GM12878 (cell line): ENCODE measurements around the gene CALHM4. TPM values are rescaled to one million over a fixed set of nuclear protein-coding genes. Genes with fewer than 3 reads are reported as not detected.

Experiments used
- ATAC-seq: fragments of 200-7000 bp; cut with Tn5 transposase; 3 replicates; pipeline ENCODE4 v1.9.1; 2020; ENCODE audit warnings: mild to moderate bottlenecking, moderate library complexity
- Bru-seq: library from RNA; stranded (reverse); fragments of 400-500 nt; gene quantifications from one replicate; lab custom pipeline; 2021; lab: Mats Ljungman, UMichigan
- BruChase-seq, 2 experiments: library from RNA; stranded (reverse); fragments of 400-500 nt; gene quantifications; one replicate each; lab custom pipeline; 2021; lab: Mats Ljungman, UMichigan
- BruUV-seq: library from RNA; stranded (reverse); fragments of 400-500 nt; replicated peaks from 2 replicates; lab custom pipeline; 2021; lab: Mats Ljungman, UMichigan
- CTCF ChIA-PET: fragments of 300-600 bp; sonication (Branson Sonifier 250); formaldehyde crosslinking; extraction: SDS; loops from one replicate; lab custom pipeline; 2021; ENCODE audit warnings: inconsistent platforms; lab: Yijun Ruan, JAX
- POLR2A ChIA-PET: fragments of 350-600 bp; formaldehyde crosslinking; extraction: SDS; loops from one replicate; lab custom pipeline; 2021; ENCODE audit warnings: inconsistent platforms; lab: Charles Lee
- RAD21 ChIA-PET: fragments of 300-600 bp; sonication (Branson Sonifier 250); formaldehyde crosslinking; loops from one replicate; lab custom pipeline; 2023; ENCODE audit warnings: antibody characterized with exemption; ENCODE audit not compliant: unreplicated experiment; lab: Charles Lee
- SMC1A ChIA-PET: fragments of 300-600 bp; sonication (Branson Sonifier 250); formaldehyde crosslinking; loops from one replicate; lab custom pipeline; 2023; ENCODE audit not compliant: unreplicated experiment, uncharacterized antibody; lab: Charles Lee
- DNase-seq: peaks from one replicate; pipeline ENCODE4 v3.0.0-alpha.2; 2011; ENCODE audit warnings: low read depth, low spot score
- FAIRE-seq: peaks from 3 replicates; lab custom pipeline; 2011; peaks lifted over from hg19 to GRCh38; lab: Jason Lieb, UNC
- H2AFZ ChIP-seq: 2 replicates; pipeline ENCODE4 v1.6.0; 2011; ENCODE audit warnings: low read depth, low read length, control low read depth; ENCODE audit not compliant: control insufficient read depth
- H3K27ac ChIP-seq: 2 replicates; pipeline ENCODE4 v1.5.1; 2011; ENCODE audit warnings: control low read depth; ENCODE audit not compliant: control insufficient read depth, insufficient read depth
- H3K27me3 ChIP-seq, 2 experiments: replicated peaks in 1 of 2; 2 replicates each; pipeline versions ENCODE4 v1.6.0 to v1.6.1; 2011; ENCODE audit warnings: low read length in 1 of 2; ENCODE audit not compliant: control insufficient read depth in 2 of 2, insufficient read depth in 2 of 2
- H3K36me3 ChIP-seq, 2 experiments: 2 replicates each; pipeline ENCODE4 v1.5.1; 2011; ENCODE audit warnings: low read length in 1 of 2; ENCODE audit not compliant: control insufficient read depth in 2 of 2, insufficient read depth in 2 of 2
- H3K4me1 ChIP-seq: 2 replicates; pipeline ENCODE4 v1.6.1; 2011; ENCODE audit warnings: mild to moderate bottlenecking, low read length, moderate library complexity, mixed read lengths; ENCODE audit not compliant: control insufficient read depth, insufficient read depth
- H3K4me2 ChIP-seq: 2 replicates; pipeline ENCODE4 v1.6.0; 2011; ENCODE audit warnings: control low read depth; ENCODE audit not compliant: control insufficient read depth, insufficient read depth
- H3K4me3 ChIP-seq: fragments of 200-600 bp; sonication (generic); 2 replicates; pipeline ENCODE4 v1.5.1; 2016
- H3K79me2 ChIP-seq: 2 replicates; pipeline ENCODE4 v1.6.0; 2011; ENCODE audit warnings: low read length; ENCODE audit not compliant: control insufficient read depth, insufficient read depth
- H3K9ac ChIP-seq: 2 replicates; pipeline ENCODE4 v1.8.0; 2011; ENCODE audit warnings: low read length, control low read depth, mixed read lengths; ENCODE audit not compliant: control insufficient read depth, insufficient read depth
- H3K9me3 ChIP-seq: replicated peaks from 3 replicates; pipeline ENCODE4 v1.5.1; 2011; ENCODE audit warnings: mild to moderate bottlenecking, low read length; ENCODE audit not compliant: control insufficient read depth, insufficient read depth
- H4K20me1 ChIP-seq: 2 replicates; pipeline ENCODE4 v1.6.0; 2011; ENCODE audit not compliant: control insufficient read depth, insufficient read depth
- CHD4 ChIP-seq: fragments of 200-600 bp; sonication (generic); IDR thresholded peaks from 2 replicates; pipeline ENCODE4 v1.6.1; 2016; ENCODE audit warnings: mild to moderate bottlenecking
- CREB1 ChIP-seq: IDR thresholded peaks from 2 replicates; pipeline ENCODE4 v1.6.1; 2012; ENCODE audit warnings: low read depth, mild to moderate bottlenecking, inconsistent platforms
- E2F4 ChIP-seq: IDR thresholded peaks from 2 replicates; pipeline ENCODE4 v1.6.1; 2012; ENCODE audit warnings: low read depth, low read length, improper control_type of control experiment
- GABPA ChIP-seq: IDR thresholded peaks from 2 replicates; pipeline ENCODE4 v1.6.1; 2014; ENCODE audit warnings: antibody characterized with exemption, low read depth, mild to moderate bottlenecking, inconsistent platforms
- HDAC2 ChIP-seq: fragments of 200-600 bp; sonication (generic); IDR thresholded peaks from 2 replicates; pipeline ENCODE4 v1.6.1; 2017
- HSF1 ChIP-seq: fragments of 150-350 bp; IDR thresholded peaks from 2 replicates; pipeline ENCODE4 v1.6.1; 2014; ENCODE audit warnings: mild to moderate bottlenecking, low read depth, low read length
- MYC ChIP-seq: IDR thresholded peaks from 2 replicates; pipeline ENCODE4 v1.6.1; 2011; ENCODE audit warnings: mild to moderate bottlenecking, low read length, moderate library complexity, inconsistent platforms; ENCODE audit not compliant: insufficient read depth, insufficient replicate concordance, insufficient read length, severe bottlenecking
- NFIC ChIP-seq: IDR thresholded peaks from 2 replicates; pipeline ENCODE4 v1.6.1; 2012; ENCODE audit warnings: low read depth, mild to moderate bottlenecking, inconsistent platforms, low read length, moderate library complexity
- NR2F1 ChIP-seq: fragments of 450-650 bp; conservative IDR thresholded peaks from 2 replicates; pipeline ENCODE4 v1.6.1; 2017; ENCODE audit warnings: mild to moderate bottlenecking
- POU2F2 ChIP-seq: IDR thresholded peaks from 3 replicates; pipeline ENCODE4 v1.6.1; 2011; ENCODE audit warnings: low read depth, mild to moderate bottlenecking, low read length, borderline replicate concordance
- RB1 ChIP-seq: fragments of 450-650 bp; formaldehyde crosslinking; IDR thresholded peaks from 2 replicates; pipeline ENCODE4 v1.6.1; 2017; ENCODE audit warnings: mild to moderate bottlenecking, borderline replicate concordance
- SIX5 ChIP-seq: IDR thresholded peaks from 2 replicates; pipeline ENCODE4 v1.6.1; 2011; ENCODE audit warnings: mild to moderate bottlenecking, low read depth, low read length, moderate library complexity; ENCODE audit not compliant: severe bottlenecking
- SKIL ChIP-seq: fragments of 450-650 bp; IDR thresholded peaks from 2 replicates; pipeline ENCODE4 v1.6.1; 2017; ENCODE audit warnings: mild to moderate bottlenecking, low read depth, inconsistent platforms; ENCODE audit not compliant: poor library complexity, severe bottlenecking
- SP1 ChIP-seq: IDR thresholded peaks from one replicate; pipeline ENCODE4 v1.6.1; 2011; ENCODE audit warnings: low read depth, low read length
- SPI1 ChIP-seq: IDR thresholded peaks from 2 replicates; pipeline ENCODE4 v1.6.1; 2011; ENCODE audit warnings: low read depth, mild to moderate bottlenecking, low read length, moderate library complexity, borderline replicate concordance; ENCODE audit not compliant: insufficient read depth
- SUPT20H ChIP-seq: IDR thresholded peaks from 2 replicates; pipeline ENCODE4 v1.6.1; 2011; ENCODE audit warnings: low read depth, mild to moderate bottlenecking, low read length, moderate library complexity, borderline replicate concordance; ENCODE audit not compliant: control insufficient read depth
- ZNF384 ChIP-seq: IDR thresholded peaks from 2 replicates; pipeline ENCODE4 v1.6.1; 2012; ENCODE audit warnings: low read depth, mild to moderate bottlenecking, low read length, improper control_type of control experiment, borderline replicate concordance
- in situ Hi-C: fragments of 300-500 bp; cut with MboI; formaldehyde crosslinking; loops from 9 replicates; pipeline ENCODE4 v1.14.3; 2018; ENCODE audit warnings: mixed read lengths
- intact Hi-C: fragments of 100-400 bp; cut with micrococcal nuclease; formaldehyde crosslinking; loops from one replicate; pipeline ENCODE4 v1.14.2; 2022; ENCODE audit not compliant: unreplicated experiment
- long read RNA-seq, 2 experiments: library from polyadenylated mRNA; unstranded; transcript quantifications; one replicate each; pipeline ENCODE4 v2.0.0, GENCODE V29; 2019 to 2020
- polyA minus RNA-seq, 3 experiments: library from RNA; depleted of rRNA, polyadenylated mRNA; stranded (reverse); fragments of >200 nt; gene quantifications; 2 replicates each; pipeline ENCODE4 v1.2.3, GENCODE V29; 2011
- polyA plus RNA-seq, 11 experiments: library from polyadenylated mRNA; depleted of rRNA in 4 of 11; unstranded in 6 of 11; stranded (reverse) in 5 of 11; fragments of >200 nt; fragmentation: Nextera tagmentation in 4 of 11; fragmentation: Illumina TruSeq in 1 of 11; extraction: Ambion mirVana in 4 of 11; extraction: Trizol in 1 of 11; gene quantifications; 1 replicate in 1 of 11; 2 replicates in 10 of 11; pipeline versions ENCODE4 v1.2.1 to v1.2.3, GENCODE V29; 2011 to 2016; ENCODE audit warnings: inconsistent platforms in 2 of 11, missing spikeins in 2 of 11, low read depth in 1 of 11
- total RNA-seq, 4 experiments: library from RNA; depleted of rRNA in 3 of 4; stranded (reverse); fragments of >200 nt in 3 of 4; fragmentation: Illumina TruSeq in 1 of 4; extraction: Trizol in 1 of 4; gene quantifications; 2 replicates each; pipeline versions ENCODE4 v1.2.1 to v1.2.3, GENCODE V29; 2013 to 2021

The CALHM4 gene
- total RNA-seq (2013; cell fraction: nucleolus; rRNA removed), result not detected in 2 replicates
- total RNA-seq (2014; rRNA removed) (not detected in 2 replicates), total RNA-seq (2014; rRNA removed; fragmentation: Illumina TruSeq; extraction: Trizol) (not detected in 2 replicates), total RNA-seq (2021) (not detected in 2 replicates), polyA plus RNA-seq (2011; rRNA removed) (not detected in 2 replicates), polyA plus RNA-seq (2014; fragmentation: Illumina TruSeq; extraction: Trizol) (not detected in 2 replicates), polyA plus RNA-seq (2014; fragmentation: Nextera tagmentation; extraction: Ambion mirVana) (not detected), polyA plus RNA-seq (2014; rRNA removed) (not detected in 2 replicates), polyA plus RNA-seq (2016; fragmentation: Nextera tagmentation; extraction: Ambion mirVana) (not detected), polyA minus RNA-seq (2011; rRNA and poly(A)+ RNA removed) (not detected in 2 replicates), Bru-seq, nascent RNA (not detected), BruChase-seq, experiment 1, labeled RNA remaining after a 6-hour chase (not detected), BruChase-seq, experiment 2, labeled RNA remaining after a 2-hour chase (not detected)
- not detected for polyA plus RNA-seq (2011; ENCODE audit: low read depth)
- not detected in 2 replicates for polyA plus RNA-seq (2011; cell fraction: cytosol; rRNA removed)
- polyA plus RNA-seq (2011; cell fraction: nucleus; rRNA removed), result not detected in 2 replicates
- not detected in 2 replicates for polyA plus RNA-seq (2012)
- not detected in 2 replicates for polyA minus RNA-seq (2011; cell fraction: cytosol; rRNA and poly(A)+ RNA removed)
- not detected in 2 replicates for polyA minus RNA-seq (2011; cell fraction: nucleus; rRNA and poly(A)+ RNA removed)
- long read RNA-seq, experiment 1, result 0 reads
- long read RNA-seq, experiment 2, partial matches to known transcripts, result 0 of 1 reads
- long read RNA-seq, experiment 2, other reads (novel, unspliced or antisense), result 1 of 1 reads

DNA sequence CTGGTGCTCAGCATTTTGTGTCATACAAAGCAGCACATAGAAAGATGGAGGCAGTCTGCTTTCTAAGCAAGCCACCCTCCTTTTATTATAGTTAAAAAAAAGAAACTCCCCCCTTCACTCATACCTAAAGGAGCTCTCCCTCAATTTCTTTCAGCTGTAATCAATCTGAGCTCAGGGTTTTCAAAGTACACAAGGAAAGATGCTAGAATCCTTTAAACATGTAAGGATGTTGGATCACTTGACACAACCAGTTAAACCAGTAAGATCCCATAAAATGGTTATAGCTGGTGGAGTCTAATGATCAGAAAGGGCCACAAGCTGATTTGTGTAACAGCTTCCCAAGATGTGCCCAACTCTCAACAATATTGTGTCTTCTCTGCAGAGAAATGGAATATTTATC, at the start of gene CALHM4:
TSS of gene CALHM4 (plus strand) at position 301 of the 400 bp plus-strand sequence. CDS start at position 344, 43 bp downstream.
- Histone ChIP-seq H3K4me2 (no peak within 1 kb of the TSS), H3K27me3 (no peaks in the 10 kb centered on the region), H3K27ac (no peak within 1 kb of the TSS), H2AFZ (no peak within 1 kb of the TSS), H3K4me3 (no peak within 1 kb of the TSS), H3K79me2 (no peaks in the 10 kb centered on the region), H3K36me3 (no peaks in the 10 kb centered on the region), H3K4me1 (no peaks in the 10 kb centered on the region), H3K9me3 (no peaks in the 10 kb centered on the region), H4K20me1 (no peaks in the 10 kb centered on the region), H3K9ac (no peak within 1 kb of the TSS)
- TF ChIP-seq GABPA (no peak), SPI1 (no peak), CHD4 (no peak), NFIC (no peak), SUPT20H (no peak), MYC (no peak), NR2F1 (no peak), ZNF384 (no peak), HDAC2 (no peak), E2F4 (no peak), SP1 (no peak), HSF1 (no peak), SIX5 (no peak), SKIL (no peak), RB1 (no peak), CREB1 (no peak), POU2F2 (no peak)
- ChIA-PET RAD21 (interaction anchor here (0.8 kb wide), 1 partner anchor 41 kb away, joined by 3 read pairs; no protein-coding TSS in a partner anchor), CTCF (interaction anchor here (0.7 to 3.0 kb wide), 6 partner anchors 9 to 286 kb away, joined by 3 to 14 read pairs (median 6); no protein-coding TSS in a partner anchor), POLR2A (no interaction called here), SMC1A (interaction anchor here (1.1 to 2.6 kb wide), 3 partner anchors 10 to 107 kb away, joined by 3 to 8 read pairs (median 8); no protein-coding TSS in a partner anchor)
- no peak for ATAC-seq
- intact Hi-C loops (no loop called here), in situ Hi-C loops (no loop called here)
- BruUV-seq, result no TSS peak
- no peak for FAIRE-seq
- DNase-seq, result no peak
